Esophagus (tissue), 2 donors: ENCODE data around the gene CCDC194. TPM values are rescaled to one million over a fixed set of nuclear protein-coding genes. Genes with fewer than 3 reads are reported as not detected.
A peak's percentile ranks its signal among the peaks of the same experiment; 100 is the strongest.
"Not testable (repeated sequence)": the region's sequence is repeated elsewhere in the genome, so short reads cannot be mapped to it uniquely, and the experiment has no call there.

Experiments used
- H3K27ac ChIP-seq, 2 donors: one replicate each; pipeline ENCODE4 v1.5.1; 2013; ENCODE audit warnings: low read depth in 2 of 2, mild to moderate bottlenecking in 2 of 2, inconsistent platforms in 1 of 2, low read length in 1 of 2, moderate library complexity in 1 of 2
- H3K27me3 ChIP-seq, 2 donors: one replicate each; pipeline ENCODE4 v1.6.1; 2013; ENCODE audit warnings: low read length in 2 of 2, control low read depth in 1 of 2, mild to moderate bottlenecking in 1 of 2; ENCODE audit not compliant: insufficient read depth in 2 of 2, control insufficient read depth in 1 of 2
- H3K36me3 ChIP-seq, 2 donors: one replicate each; pipeline ENCODE4 v1.6.1; 2013; ENCODE audit warnings: low read length in 1 of 2; ENCODE audit not compliant: control insufficient read depth in 2 of 2, insufficient read depth in 2 of 2
- H3K4me1 ChIP-seq, 2 donors: one replicate each; pipeline ENCODE4 v1.6.1; 2013; ENCODE audit warnings: low read length in 1 of 2; ENCODE audit not compliant: control insufficient read depth in 2 of 2, insufficient read depth in 2 of 2
- H3K4me3 ChIP-seq, 2 donors: one replicate each; pipeline ENCODE4 v1.5.1; 2013; ENCODE audit warnings: low read length in 2 of 2, mild to moderate bottlenecking in 2 of 2, low read depth in 1 of 2, moderate library complexity in 1 of 2
- H3K9me3 ChIP-seq, 2 donors: one replicate each; pipeline ENCODE4 v1.6.1; 2013; ENCODE audit warnings: mild to moderate bottlenecking in 2 of 2, low read depth in 1 of 2, low read length in 1 of 2, moderate library complexity in 1 of 2; ENCODE audit not compliant: control insufficient read depth in 2 of 2, insufficient read depth in 1 of 2
- WGBS, 2 donors: extraction: QIAGEN DNeasy Blood & Tissue Kit; methylation state at CpG; one replicate each; pipeline ENCODE4 v1.1.7; 2013; 5-methylcytosine and 5-hydroxymethylcytosine counted together
- polyA plus RNA-seq, 2 donors: library from polyadenylated mRNA; stranded (reverse); fragments of 200-250 nt; gene quantifications; one replicate each; pipeline ENCODE4 v1.2.3, GENCODE V29; 2013
- donor health status: healthy with polysubstance abuse.
- donor health status: Bipolar disorder and iron deficiency.

The CCDC194 gene
- polyA plus RNA-seq, 2 donors: not detected

DNA sequence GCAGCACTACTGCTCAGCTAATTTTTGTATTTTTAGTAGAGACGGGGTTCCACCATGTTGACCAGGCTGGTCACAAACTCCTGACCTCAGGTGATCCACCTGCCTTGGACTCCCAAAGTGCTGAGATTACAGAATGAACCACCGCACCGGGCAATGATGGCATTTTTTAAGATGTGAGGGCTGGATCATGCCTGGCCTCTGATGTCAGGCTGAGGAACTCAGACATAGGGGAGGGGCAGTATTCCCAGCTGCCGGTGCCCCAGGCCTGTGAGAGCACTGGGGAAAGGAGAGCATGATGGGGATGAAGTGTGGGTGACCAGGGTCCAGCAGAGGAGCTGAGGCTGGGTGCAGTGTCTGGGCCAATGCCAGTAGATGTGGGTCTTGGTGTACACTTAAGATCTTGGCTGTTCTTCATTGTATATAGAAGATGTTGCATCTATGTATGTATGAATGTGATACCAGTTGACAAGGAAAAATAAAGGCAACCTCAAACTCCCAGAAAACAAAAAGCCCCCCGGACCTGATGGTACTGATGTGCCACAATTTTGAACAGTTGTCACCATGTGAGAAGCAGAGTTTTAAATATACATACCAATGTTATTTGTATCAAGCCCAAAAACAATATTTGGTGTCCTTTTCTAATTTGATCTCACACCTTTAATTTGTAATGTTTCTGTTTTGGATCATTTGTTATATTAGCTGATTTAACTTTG lies 13.4 kb downstream of the CCDC194 start:
- no peaks in the 10 kb centered on the region for H3K27me3 ChIP-seq
- 96 to 97% methylated on average over 5 of the region's 5 CpGs for WGBS, 2 donors
- H3K4me1 ChIP-seq: no peaks in the 10 kb centered on the region
- no peaks in the 10 kb centered on the region for H3K36me3 ChIP-seq
- H3K27ac ChIP-seq: no peak overlapping the region
- H3K4me3 ChIP-seq: no peak overlapping the region
- H3K9me3 ChIP-seq: no peaks in the 10 kb centered on the region

DNA sequence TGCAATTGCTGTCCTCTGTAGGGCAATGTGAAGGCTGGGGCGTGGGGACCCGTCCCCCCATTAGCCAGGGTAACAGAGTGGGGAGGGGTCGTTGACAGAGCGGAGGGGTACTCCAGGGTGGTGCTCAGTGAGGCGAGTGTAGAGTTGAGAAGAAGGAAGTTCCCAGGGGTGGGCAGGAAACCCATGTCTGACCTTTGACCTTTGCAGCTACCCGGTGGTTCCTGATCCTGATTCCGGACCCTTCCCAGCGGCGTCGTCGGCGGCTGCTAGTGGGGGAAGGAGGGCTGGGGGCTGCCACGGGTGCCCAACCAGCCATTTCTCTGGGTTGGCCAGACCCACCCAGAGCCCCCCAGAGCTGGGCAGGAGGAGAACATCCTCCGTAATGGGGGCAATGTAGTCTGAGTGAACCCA lies 14.8 kb downstream of the CCDC194 start:
- no peaks in the 10 kb centered on the region for H3K9me3 ChIP-seq
- H3K27ac ChIP-seq: no peak overlapping the region
- no peaks in the 10 kb centered on the region for H3K36me3 ChIP-seq
- H3K27me3 ChIP-seq: no peaks in the 10 kb centered on the region
- no peak overlapping the region for H3K4me3 ChIP-seq
- H3K4me1 ChIP-seq: no peaks in the 10 kb centered on the region
- 44 to 46% methylated on average over 14 of the region's 14 CpGs for WGBS, 2 donors

DNA sequence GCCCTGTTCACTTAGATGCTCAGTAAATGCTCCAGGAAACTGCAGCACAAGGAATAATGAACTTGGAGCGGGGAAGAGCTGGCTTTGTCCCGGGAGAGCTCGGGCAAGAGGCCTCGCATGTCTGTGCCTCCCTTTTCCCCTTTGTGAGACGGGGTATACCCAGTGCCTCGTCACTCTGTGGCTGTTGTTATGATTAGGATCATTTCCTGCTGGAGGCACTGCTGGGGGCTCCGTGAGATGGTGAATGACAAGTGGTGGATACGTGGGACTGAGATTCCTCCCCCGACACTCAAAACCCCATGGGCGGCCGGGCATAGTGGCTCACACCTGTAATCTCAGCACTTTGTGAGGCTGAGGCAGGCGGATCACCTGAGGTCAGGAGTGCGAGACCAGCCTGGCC lies 15.7 kb downstream of the CCDC194 start:
- Histone ChIP-seq H3K9me3 (no peaks in the 10 kb centered on the region), H3K27ac (no peak overlapping the region)
- WGBS, 2 donors: 62 to 71% methylated on average over 13 of the region's 13 CpGs

DNA sequence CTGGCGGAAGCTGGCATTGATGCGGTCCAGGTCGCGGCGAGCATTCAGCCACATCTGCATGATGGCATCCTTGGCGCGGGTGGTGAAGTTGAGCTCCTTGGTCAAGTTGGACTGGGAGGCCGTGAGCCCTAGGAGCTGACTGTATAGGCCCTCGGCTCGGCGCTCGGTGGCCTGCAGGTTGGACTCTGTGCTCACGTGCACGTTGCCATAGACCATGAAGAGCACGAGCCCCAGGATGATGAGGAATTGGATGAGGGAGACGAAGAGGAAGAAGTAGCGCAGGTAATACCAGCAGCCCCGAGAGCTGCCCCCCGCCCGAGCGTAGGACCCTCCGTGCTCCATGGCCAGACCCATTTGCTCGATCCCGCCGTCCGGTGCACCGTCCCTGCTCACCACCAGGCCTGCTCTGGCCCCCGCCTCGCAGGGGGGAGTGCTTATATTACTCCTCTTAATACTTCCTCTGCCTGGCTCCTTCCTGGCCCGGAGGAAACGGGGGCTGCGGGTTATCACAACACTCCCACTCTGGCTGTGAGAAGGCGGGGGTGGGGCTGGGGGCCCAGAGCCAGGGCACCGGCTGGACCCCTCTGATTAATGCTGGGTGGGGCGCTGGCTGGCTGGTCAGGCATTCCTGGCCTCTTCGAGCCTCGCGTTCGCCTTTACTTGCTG lies 16.9 kb downstream of the CCDC194 start, which contains the start of gene PLVAP:
Gene PLVAP, minus strand, starts transcription at position 408 of the 666 bp plus-strand sequence. Its CDS starts 54 bp downstream, at position 354.
- no peaks in the 10 kb centered on the region for H3K36me3 ChIP-seq
- no peaks in the 10 kb centered on the region for H3K27me3 ChIP-seq
- 57 to 62% methylated on average over 39 of the region's 39 CpGs for WGBS, 2 donors
- no peaks in the 10 kb centered on the region for H3K9me3 ChIP-seq
- H3K27ac ChIP-seq: peak within 1 kb of the TSS in 1 of 2 donors; percentile 17
- H3K4me3 ChIP-seq: peak within 1 kb of the TSS in 1 of 2 donors; percentile 27
- H3K4me1 ChIP-seq: no peaks in the 10 kb centered on the region

More for the DNA sequence above, 15.7 kb downstream of the CCDC194 start:
- Histone ChIP-seq H3K27me3 (no peaks in the 10 kb centered on the region), H3K36me3 (no peaks in the 10 kb centered on the region), H3K4me3 (no peak overlapping the region), H3K4me1 (no peaks in the 10 kb centered on the region)

DNA sequence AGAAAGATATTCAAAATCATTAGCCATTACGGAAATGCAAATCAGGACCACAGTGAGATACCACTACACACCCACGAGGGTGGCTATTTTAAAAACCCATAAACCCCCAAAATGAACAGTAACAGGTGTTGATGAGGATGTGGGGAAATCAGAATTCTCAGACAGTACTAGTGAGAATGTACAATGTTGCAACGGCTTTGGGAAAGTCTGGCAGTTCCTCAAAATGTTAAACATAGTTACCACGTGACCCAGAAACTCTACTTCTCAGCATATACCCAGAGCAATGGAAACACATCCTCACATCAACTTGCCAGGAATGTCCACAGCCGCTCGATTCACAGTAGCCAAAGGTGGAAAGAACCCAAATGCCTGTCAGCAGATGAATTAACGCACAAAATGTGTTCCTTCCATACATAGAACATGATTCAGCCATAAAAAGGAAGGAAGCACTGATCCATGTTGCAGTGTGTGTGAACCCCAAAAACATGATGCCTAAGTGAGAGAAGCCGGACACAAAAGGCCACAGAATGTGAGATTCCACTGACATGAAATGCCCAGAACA lies 23.9 kb downstream of the CCDC194 start:
- no peak overlapping the region for H3K27ac ChIP-seq
- WGBS, 2 donors: 25 to 28% methylated on average over 8 of the region's 8 CpGs
- H3K36me3 ChIP-seq: no peaks in the 10 kb centered on the region
- H3K9me3 ChIP-seq: no peaks in the 10 kb centered on the region
- H3K4me3 ChIP-seq: no peak overlapping the region
- no peaks in the 10 kb centered on the region for H3K27me3 ChIP-seq
- no peaks in the 10 kb centered on the region for H3K4me1 ChIP-seq

DNA sequence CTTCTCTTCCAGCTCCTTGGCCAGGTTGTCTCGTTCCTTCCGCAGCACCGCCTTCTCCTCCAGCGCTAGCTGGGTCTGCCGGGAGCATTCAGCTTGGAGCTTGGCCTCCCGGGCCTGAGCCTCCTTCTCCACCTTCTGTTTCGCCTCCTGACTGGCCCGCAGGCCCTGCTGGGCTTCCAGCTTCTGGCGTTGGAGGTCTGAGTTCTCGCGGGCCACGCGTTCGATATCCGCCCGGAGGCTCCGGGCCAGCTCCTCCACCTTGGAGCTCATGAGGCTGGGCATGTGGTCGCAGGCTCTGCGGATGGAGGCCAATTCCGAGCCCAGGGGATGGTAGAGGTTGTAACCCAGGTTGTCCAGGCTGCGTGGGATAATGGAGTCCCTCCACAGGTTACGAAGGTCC lies 28.6 kb downstream of the CCDC194 start:
- no peak overlapping the region for H3K4me3 ChIP-seq
- 91 to 92% methylated on average over 22 of the region's 22 CpGs for WGBS, 2 donors
- H3K36me3 ChIP-seq: no peaks in the 10 kb centered on the region
- H3K9me3 ChIP-seq: no peaks in the 10 kb centered on the region
- no peak overlapping the region for H3K27ac ChIP-seq
- no peaks in the 10 kb centered on the region for H3K27me3 ChIP-seq
- H3K4me1 ChIP-seq: no peaks in the 10 kb centered on the region

DNA sequence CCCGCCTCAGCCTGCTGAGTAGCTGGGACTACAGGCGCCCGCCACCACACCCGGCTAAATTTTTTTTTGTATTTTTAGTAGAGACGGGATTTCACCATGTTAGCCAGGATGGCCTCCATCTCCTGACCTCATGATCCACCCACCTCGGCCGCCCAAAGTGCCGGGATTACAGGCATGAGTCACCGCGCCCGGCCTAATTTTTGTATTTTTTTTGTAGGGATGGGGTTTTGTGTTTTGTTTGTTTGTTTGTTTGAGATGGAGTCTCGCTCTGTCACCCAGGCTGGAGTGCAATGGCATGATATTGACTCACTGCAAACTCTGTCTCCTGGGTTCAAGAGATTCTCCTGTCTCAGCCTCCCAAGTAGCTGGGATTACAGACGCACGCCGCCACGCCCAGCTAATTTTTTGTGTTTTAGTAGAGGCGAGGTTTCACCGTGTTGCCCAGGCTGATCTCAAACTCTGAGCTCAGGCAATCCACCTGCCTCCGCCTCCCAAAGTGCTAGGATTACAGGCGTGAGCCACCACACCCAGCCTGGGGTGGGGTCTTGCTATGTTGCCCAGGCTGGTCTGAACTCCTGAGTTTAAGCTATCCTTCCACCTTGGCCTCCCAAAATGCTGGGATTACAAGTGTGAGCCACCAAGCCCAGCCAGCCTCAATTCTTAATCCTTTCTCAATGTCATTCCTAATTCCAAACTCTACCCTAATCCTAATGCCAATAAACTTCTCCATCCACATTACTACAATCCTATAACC lies 30.0 kb downstream of the CCDC194 start:
- H3K4me1 ChIP-seq, H3K36me3 ChIP-seq, H3K27ac ChIP-seq, H3K9me3 ChIP-seq, H3K4me3 ChIP-seq, H3K27me3 ChIP-seq: not testable (repeated sequence)
- WGBS, 2 donors: 85 to 86% methylated on average over 20 of the region's 20 CpGs

DNA sequence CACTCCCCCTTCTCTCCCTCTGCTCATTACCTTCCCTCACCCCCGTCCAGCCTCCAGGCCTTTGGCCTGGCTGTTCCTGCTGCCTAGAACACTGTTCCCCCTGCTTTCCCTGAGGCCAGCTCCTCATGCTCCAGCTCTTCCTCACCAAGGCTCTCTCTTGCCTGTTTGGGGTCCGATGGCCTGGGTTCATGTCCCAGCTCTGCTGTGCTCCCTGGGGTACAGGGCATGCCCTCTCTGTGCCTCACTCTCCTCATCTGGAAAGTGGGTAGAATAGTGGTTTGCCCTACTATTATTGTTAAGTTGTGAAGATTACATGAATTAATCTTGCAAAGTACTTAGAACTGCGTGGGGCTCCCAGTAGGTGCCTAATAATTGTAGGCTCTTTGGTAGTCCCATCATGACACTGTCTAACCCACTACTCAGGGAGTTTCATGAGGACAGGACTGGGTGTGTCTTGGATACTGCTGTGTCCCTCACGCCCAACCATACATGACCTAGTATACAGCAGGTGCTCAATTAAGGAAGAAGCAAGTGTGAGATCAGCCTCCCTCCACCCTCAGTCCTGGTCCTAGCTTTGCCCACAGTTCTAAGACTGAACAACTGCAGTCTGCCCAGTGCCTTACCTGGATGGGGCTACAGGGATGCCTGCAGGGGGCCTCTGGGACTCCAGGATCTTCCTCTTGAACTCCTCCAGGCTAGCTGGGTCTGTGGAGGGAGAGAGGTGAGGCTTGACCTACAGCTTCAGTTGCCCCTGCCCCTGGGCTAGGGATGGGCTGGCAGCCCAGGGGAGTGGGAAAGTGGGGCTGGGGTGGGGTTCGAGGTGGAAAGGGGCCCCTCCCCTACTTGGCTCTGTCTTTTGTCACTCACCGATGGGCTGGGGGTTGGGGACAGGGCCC lies 33.8 kb downstream of the CCDC194 start:
- H3K27me3 ChIP-seq: no peaks in the 10 kb centered on the region
- no peaks in the 10 kb centered on the region for H3K4me1 ChIP-seq
- no peaks in the 10 kb centered on the region for H3K9me3 ChIP-seq
- 80 to 86% methylated on average over 6 of the region's 6 CpGs for WGBS, 2 donors
- no peak overlapping the region for H3K27ac ChIP-seq
- no peak overlapping the region for H3K4me3 ChIP-seq
- H3K36me3 ChIP-seq: no peaks in the 10 kb centered on the region

DNA sequence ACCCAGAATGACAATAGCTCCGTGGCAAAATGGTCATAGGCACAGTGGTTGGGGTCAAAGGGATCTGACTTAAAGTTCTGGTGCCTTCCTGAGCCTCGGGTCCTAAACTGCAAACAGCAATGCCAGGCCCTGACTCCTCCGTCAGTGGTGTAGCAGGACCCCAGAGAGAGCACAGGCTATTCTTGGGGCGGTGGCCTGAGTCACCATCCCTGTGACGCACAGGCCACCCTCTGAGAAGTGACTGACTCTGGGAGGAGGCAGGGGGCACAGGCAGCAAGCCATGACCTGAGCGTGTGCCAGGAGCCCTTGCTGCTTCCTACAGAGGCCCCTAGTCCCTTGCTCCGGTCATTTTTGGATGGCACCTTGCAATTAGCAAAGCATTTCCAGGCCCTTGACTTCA lies 35.6 kb downstream of the CCDC194 start:
- no peak overlapping the region for H3K4me3 ChIP-seq
- WGBS, 2 donors: 71 to 75% methylated on average over 7 of the region's 7 CpGs
- H3K36me3 ChIP-seq: no peaks in the 10 kb centered on the region
- H3K4me1 ChIP-seq: no peaks in the 10 kb centered on the region
- H3K27ac ChIP-seq: no peak overlapping the region
- no peaks in the 10 kb centered on the region for H3K27me3 ChIP-seq
- no peaks in the 10 kb centered on the region for H3K9me3 ChIP-seq
